H54 (cell line): ENCODE results near the gene MMP19.

ENCODE experiments used
- DNase-seq: peaks from one replicate; pipeline ENCODE4 v3.0.0; 2011; ENCODE audit warnings: low spot score, mixed read lengths; ENCODE audit not compliant: insufficient read length
- FAIRE-seq: peaks from 3 replicates; lab custom pipeline; 2011; peaks lifted over from hg19 to GRCh38; lab: Jason Lieb, UNC
- POLR2A ChIP-seq: IDR thresholded peaks from 2 replicates; pipeline ENCODE4 v1.6.1; 2011; ENCODE audit warnings: low read depth, mild to moderate bottlenecking, low read length

Gene MMP19

DNA sequence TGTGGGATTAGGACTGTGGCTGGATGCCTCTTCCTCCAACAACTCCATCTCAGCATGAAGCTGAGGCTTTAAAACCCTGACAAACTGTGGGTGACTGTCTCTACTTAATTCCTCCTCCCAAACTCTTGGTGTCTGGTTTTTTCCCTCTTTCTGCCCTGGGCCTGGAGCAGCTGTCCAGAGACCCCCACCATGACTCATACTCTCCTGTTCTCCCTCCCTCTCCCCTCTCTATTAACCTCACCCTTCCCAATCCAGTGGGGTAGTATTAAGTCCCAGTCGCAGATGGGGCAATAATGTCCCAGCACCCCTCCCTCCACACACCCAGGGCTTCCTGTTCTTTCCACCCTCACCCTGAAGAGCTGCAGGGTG, 11.3 kb downstream of the MMP19 start:
- TF ChIP-seq POLR2A = no peak
- FAIRE-seq (no peak), DNase-seq (no peak)

DNA sequence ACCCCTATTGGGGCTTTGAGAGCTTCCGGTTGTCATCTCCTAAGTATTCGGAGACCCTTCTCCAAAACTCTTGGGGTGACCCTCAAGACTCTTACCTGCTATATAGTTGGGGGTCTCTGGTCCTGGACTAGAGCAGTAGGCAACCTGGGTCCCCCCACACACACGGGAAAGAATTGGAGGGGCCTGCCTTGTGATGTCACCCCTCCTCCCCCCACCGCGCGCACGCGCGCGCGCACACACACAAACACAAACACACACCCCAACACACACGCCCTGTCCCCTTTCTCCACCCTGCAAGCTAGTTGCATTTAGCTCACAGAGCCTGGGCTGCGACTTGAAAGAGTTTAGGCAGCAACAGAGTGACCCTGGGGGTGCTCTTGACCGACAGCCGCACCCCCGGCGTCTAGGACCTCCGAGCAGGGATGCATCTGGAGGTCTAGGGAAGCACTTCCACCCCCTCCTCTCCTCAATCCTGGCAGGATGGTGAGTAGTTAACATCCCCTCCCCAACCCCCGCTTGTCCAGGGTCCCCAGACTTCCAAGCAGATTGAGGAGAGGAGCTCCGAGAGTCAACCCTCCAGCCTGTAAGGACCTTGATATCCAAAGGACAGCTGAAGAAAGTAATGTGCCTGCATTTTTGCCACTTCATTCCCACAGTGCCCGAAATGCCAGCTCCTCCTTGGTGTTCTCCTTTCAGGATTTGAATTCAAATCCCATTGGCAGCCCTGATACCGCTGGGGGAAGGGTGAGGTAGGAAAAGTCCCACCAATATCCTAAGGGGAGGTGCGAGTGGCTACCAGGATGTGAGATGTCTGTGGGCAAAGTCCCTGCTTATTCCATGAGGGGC, 11.9 kb downstream of the MMP19 start:
- no peak for TF ChIP-seq POLR2A

DNA sequence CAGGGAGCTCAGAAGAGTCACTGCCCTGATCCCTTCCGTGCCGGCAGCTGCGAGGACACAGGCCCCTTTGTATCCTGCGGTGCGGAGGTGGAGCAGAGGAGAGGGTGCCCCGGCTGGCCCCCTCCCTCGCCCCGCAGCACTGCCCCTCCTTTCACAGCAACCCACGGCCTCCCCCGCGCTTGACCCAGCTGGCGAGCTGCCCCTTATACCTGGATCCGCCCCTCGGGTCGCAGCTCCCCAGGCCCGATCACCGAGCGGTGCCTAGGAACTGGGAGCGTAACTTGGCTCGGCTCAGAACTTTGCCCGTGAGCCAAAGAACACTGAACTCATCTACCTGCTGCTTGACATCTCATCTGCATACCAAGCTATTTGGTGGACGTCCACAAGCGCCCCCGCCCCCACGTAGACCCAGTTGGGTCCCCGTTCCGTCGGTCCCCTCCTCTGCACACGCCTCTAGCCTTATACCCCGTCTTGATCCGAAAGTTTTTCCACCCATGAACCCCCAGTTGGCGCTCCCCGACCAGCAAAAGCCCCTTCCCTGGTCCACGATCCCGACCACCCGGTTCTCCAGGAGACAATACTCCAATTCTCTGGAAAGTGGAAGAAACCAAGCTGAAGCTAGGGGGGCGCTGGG, 12.7 kb downstream of the MMP19 start:
- no peak for TF ChIP-seq POLR2A
- no peak for FAIRE-seq
- DNase-seq = no peak

More for the DNA sequence above, 11.9 kb downstream of the MMP19 start:
- FAIRE-seq (no peak), DNase-seq (no peak)

GRCh38 chr12:55828357-55828756, 14.4 kb downstream of the MMP19 start:
- FAIRE-seq (no peak), DNase-seq (no peak)
- no peak for TF ChIP-seq POLR2A

DNA sequence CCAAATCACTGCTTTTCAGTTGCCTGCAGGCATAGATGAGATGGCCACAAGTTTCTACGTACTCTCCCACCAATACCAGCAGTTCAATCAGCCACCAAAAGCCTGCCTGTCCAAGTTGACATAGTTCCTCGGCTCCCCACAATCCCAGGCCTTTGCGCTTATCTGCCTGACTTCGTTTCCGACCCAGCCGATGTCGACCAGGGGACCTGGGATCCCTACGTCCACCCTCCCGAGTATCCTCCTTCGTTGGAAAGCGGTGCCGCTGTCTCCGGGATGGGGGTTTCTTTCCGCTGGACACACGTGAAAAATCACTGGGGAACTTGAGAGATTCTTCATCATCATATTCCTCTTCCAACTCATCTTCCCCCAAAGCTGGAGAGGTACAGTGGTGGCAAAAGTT, 14.9 kb downstream of the MMP19 start:
- FAIRE-seq (no peak), DNase-seq (no peak)
- no peak for TF ChIP-seq POLR2A

DNA sequence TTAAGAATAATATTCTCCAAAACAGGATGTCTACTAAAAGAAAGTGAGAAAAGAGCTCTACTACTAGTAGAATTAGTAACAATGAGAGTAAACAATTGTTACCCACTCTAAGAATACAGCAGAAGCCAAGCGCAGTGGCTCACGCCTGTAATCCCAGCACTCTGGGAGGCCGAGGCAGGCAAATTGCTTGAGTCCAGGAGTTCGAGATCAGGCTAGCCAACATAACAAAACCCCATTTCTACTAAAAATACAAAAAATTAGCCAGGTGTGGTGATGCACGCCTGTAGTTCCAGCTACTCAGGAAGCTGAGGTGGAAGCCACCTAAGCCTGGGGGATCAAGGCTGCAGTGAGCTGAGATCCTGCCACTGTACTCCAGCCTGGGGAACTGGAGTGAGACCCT, 18.0 kb downstream of the MMP19 start:
- DNase-seq (no peak), FAIRE-seq (no peak)
- no peak for TF ChIP-seq POLR2A

DNA sequence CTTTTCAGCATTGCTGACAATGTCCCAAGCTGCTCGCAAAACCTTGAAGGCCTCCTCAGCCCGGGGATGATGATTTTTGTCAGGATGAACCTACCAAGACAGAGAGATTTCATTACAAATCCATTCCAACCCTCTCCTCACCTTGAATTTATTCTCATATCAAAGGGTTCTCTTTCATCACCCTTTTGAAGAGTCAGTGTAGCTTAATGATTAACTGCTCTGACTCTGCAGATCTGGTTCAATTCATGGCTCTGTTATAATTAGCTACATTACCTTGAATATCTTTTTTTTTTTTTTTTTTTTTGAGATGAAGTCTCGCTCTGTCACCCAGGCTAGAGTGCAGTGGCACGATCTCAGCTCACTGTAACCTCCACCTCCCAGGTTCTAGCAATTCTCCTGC, 19.3 kb downstream of the MMP19 start:
- no peak for FAIRE-seq
- no peak for DNase-seq
- TF ChIP-seq POLR2A = no peak

GRCh38 chr12:55822228-55822627, 20.5 kb downstream of the MMP19 start:
- DNase-seq (no peak), FAIRE-seq (no peak)
- no peak for TF ChIP-seq POLR2A

DNA sequence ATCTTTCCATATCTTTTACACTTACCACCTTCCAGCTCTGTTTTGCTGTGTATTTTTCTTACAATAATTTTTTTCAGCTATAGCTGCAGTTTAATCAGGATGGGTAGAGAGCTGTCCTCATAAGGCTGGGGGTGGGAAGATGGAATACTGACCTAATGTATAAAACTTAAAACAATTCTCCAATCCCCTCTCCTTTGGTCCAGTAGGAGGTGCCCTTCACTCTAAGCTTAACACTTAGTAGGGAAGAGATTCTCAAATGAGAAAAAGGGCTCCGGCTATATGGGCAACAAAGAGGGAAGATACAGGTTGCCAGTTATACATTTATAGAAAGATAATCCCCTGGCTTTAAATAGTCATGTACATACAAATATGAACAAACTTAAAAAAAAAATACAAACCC, 22.1 kb downstream of the MMP19 start:
- TF ChIP-seq POLR2A = no peak
- FAIRE-seq = no peak

DNA sequence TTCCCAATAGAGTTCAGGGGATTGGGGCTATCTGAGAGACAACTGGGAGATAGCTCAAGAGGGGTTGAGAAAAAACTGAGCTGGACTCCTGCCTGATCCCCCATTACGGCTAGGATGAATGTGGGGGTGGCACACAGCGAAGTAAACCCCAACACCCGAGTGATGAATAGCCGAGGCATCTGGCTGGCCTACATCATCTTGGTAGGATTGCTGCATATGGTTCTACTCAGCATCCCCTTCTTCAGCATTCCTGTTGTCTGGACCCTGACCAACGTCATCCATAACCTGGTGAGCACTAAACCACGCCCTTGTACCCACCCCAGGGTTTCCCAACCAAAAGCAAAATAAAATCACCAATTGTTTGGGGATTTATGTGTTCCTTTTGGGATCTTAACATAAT, 23.9 kb downstream of the MMP19 start:
- no peak for TF ChIP-seq POLR2A
- DNase-seq (no peak), FAIRE-seq (no peak)

More for the DNA sequence above, 22.1 kb downstream of the MMP19 start:
- no peak for DNase-seq

DNA sequence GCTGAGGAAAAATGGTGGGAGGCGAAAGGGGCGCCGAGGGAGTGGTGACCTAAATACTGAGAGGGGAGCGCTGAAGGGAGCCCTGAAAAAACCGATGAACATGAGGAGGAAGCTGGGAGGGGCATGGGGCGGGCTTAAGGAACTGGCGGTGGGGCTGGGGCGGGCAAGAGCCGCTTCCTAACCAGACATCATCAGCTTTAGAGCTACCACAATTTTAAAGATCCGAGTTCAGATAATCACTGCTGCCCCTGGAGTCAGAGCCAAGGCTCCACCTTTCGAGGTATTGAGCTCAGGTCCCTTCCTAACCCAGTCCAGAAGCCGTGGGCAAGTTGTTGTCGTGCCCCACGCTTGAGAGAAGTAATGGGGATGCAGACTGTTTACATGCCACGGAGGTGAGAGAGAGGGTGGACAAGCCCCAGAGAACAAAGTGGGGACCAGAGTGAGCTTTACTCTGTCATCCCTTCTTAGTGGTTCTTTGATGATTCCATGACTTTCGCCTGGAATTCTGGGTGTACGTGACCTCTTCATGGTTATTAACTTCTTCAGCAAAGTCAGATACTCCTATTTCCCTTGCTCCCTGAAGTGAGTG, 24.5 kb downstream of the MMP19 start:
- no peak for TF ChIP-seq POLR2A
- FAIRE-seq (no peak), DNase-seq (peak; percentile 40)

DNA sequence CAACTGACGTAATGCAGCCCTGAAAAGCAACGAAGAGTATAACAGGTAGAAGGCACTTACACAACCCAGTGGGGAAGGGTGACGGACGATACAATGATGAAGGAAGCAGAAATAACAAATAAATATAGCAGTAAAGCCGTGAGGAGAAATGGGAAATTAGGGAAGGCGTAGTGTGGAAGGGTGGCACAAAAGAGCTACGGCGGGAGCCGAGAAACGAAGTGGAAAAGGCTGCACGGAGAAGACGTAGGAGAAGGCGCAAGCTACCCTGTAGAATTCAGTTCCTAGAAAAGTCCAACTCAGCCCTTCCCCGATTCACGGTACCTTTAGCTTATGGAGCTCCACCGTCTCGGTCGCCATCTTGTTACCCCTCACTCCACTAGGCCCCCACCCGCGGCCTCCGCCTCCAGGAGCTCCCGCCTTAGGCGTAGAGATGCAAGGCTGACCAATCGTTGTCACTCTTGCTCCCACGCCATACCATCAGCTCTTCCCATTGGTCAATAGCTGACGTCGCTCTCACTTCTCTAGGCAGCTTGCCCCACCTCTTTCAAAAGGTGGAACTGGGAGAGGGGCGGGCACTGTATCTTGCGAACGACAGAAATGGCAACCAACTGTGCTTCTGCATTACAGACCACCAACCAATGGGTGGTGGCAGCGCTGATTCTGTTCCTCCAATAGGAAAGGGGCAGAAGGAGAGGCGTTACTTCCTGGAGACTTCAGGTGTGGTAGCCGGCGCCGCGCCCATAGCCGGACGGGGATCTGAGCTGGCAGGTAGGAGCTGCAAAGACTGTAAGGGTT, 25.2 kb downstream of the MMP19 start, which contains the start of the genes ORMDL2 and SARNP:
TSS of gene ORMDL2 (plus strand) at position 697 of the 795 bp plus-strand sequence. CDS start 959 bp downstream, outside the sequence.
TSS of gene SARNP (minus strand) at position 380 of the 795 bp plus-strand sequence. CDS start at position 357, 23 bp downstream.
- FAIRE-seq (peak; percentile 98), DNase-seq (peak; percentile 85)
- peak; percentile 61 for TF ChIP-seq POLR2A

DNA sequence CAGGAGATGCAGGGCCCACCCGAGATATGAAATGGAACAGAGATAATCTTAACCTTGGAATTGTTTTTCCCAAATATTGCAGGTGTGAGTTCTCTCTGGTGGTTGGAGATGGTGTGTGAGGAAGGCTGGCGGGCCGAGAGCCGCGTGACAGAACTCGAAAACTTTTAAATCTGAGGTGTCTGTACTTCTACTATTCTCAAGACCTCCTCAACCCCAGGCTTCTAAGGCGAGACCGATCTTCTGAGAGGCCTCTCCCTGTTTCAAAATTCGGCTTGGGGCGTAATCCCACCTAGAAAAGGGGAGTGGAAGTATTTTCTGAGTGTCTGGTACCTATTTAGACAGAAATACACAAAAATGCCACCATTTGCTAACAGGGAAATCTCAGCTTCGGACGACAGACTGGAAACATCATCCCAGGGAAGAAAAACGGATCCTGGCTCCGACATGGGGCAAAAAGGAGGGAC, 25.8 kb downstream of the MMP19 start:
- no peak for DNase-seq
- FAIRE-seq = no peak
- no peak for TF ChIP-seq POLR2A

- FAIRE-seq = no peak
- no peak for TF ChIP-seq POLR2A
- DNase-seq = no peak
Measured at GRCh38 chr12:55815473-55815872, 27.3 kb downstream of the MMP19 start.
